CD4-positive, alpha-beta T cell (primary cell): ENCODE results near the gene GLDC. TPM values are rescaled to one million over a fixed set of nuclear protein-coding genes. Genes with fewer than 3 reads are reported as not detected.
A peak's percentile ranks its signal among the peaks of the same experiment; 100 is the strongest.

Experiments
- ATAC-seq: fragments of 200-7000 bp; cut with Tn5 transposase; one replicate; pipeline ENCODE4 v1.10.0; 2022; ENCODE audit warnings: mild to moderate bottlenecking; ENCODE audit not compliant: poor library complexity
- CTCF ChIA-PET: fragments of 350-600 bp; sonication (Branson Sonifier 250); formaldehyde crosslinking; loops from one replicate; lab custom pipeline; 2021; ENCODE audit warnings: antibody characterized with exemption, inconsistent platforms; lab: Charles Lee
- POLR2A ChIA-PET: fragments of 350-600 bp; sonication (Branson Sonifier 250); formaldehyde crosslinking; loops from one replicate; lab custom pipeline; 2021; ENCODE audit warnings: antibody characterized with exemption, inconsistent platforms; lab: Charles Lee
- DNase-seq, 14 experiments: peaks; one replicate each; pipeline ENCODE4 v3.0.0-alpha.2; 2013 to 2020; ENCODE audit warnings: mixed read lengths in 2 of 14
- H3K27ac ChIP-seq, 2 donors: one replicate each; pipeline versions ENCODE4 v1.5.1 to v1.7.0; 2013; ENCODE audit warnings: low read length in 2 of 2, low read depth in 1 of 2, mild to moderate bottlenecking in 1 of 2
- H3K27me3 ChIP-seq, 2 experiments: 1 replicate in 1 of 2; 2 replicates in 1 of 2; pipeline versions ENCODE4 v1.6.1 to v1.7.0; 2013; ENCODE audit warnings: low read length in 2 of 2, control low read depth in 1 of 2, mild to moderate bottlenecking in 1 of 2, moderate library complexity in 1 of 2; ENCODE audit not compliant: insufficient read depth in 2 of 2, control insufficient read depth in 1 of 2
- H3K36me3 ChIP-seq: one replicate; pipeline ENCODE4 v1.6.1; 2013; ENCODE audit warnings: low read length, control low read depth; ENCODE audit not compliant: insufficient read depth
- H3K4me1 ChIP-seq: one replicate; pipeline ENCODE4 v1.6.1; 2013; ENCODE audit warnings: low read length, control low read depth; ENCODE audit not compliant: insufficient read depth
- H3K4me3 ChIP-seq: one replicate; pipeline ENCODE4 v1.5.1; 2013; ENCODE audit warnings: mild to moderate bottlenecking, low read length, moderate library complexity
- H3K9me3 ChIP-seq, 2 experiments: 1 replicate in 1 of 2; 2 replicates in 1 of 2; pipeline versions ENCODE4 v1.6.1 to v1.7.0; 2013; ENCODE audit warnings: low read length in 2 of 2, mild to moderate bottlenecking in 2 of 2, control low read depth in 1 of 2, moderate library complexity in 1 of 2; ENCODE audit not compliant: control insufficient read depth in 1 of 2, insufficient read depth in 1 of 2
- H3K27ac Mint-ChIP-seq: one replicate; pipeline ENCODE4 v1.8.0; 2020; ENCODE audit warnings: mixed read lengths
- H3K27me3 Mint-ChIP-seq: one replicate; pipeline ENCODE4 v1.8.0; 2021; ENCODE audit warnings: mixed read lengths
- H3K36me3 Mint-ChIP-seq: one replicate; pipeline ENCODE4 v1.8.0; 2021; ENCODE audit warnings: low read depth, mixed read lengths
- H3K4me1 Mint-ChIP-seq: one replicate; pipeline ENCODE4 v1.8.0; 2021; ENCODE audit warnings: low read depth, mixed read lengths
- H3K4me3 Mint-ChIP-seq: one replicate; pipeline ENCODE4 v1.8.0; 2020; ENCODE audit warnings: mild to moderate bottlenecking, mixed read lengths
- H3K9me3 Mint-ChIP-seq: one replicate; pipeline ENCODE4 v1.8.0; 2020; ENCODE audit warnings: mixed read lengths
- intact Hi-C, 2 experiments: fragments of 100-400 bp; cut with DNase I in 1 of 2; cut with micrococcal nuclease in 1 of 2; formaldehyde crosslinking; loops; one replicate each; pipeline versions ENCODE4 v1.15.1 to v1.9.0; 2023 to 2025; cut with DNase I, micrococcal nuclease
- total RNA-seq, 174 experiments: library from RNA in 2 of 174; stranded (reverse) in 2 of 174; gene quantifications; one replicate each; pipeline ENCODE4 v1.2.3 and lab custom pipeline; 2021 to 2026
- TF ChIP-seq, protein P1 (sequence below): fragments of 200-600 bp; IDR thresholded peaks from one replicate; pipeline ENCODE4 v1.8.0; 2022; ENCODE audit warnings: antibody characterized with exemption, mild to moderate bottlenecking

Gene GLDC
- total RNA-seq, 2 experiments from 2014 or later = not detected

DNA sequence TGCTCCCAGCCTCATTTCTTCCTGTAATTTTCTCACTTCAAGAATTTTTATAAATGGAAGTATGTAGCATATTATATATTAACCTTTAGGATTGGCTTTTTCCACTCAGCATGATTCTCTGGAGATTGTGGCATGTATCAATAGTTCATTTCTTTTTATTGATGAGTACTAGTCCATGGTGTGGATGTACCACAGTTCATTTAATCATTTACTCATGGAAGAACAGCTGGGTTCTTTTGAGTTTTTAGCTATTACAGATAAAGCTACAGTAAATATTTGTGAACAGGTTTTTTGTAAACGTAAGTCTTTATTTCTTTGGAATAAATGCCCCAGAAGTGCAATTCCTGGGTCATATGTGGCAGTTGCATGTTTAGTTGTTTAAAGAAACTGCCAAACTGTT lies 156.4 kb downstream of the GLDC start:
- H3K27me3 ChIP-seq = no peaks in the 10 kb centered on the region
- intact Hi-C loops = loop anchor here in 1 of 2 experiments (5.0 kb wide), 1 partner anchor 137 kb away; no protein-coding TSS in a partner anchor
- H3K4me1 Mint-ChIP-seq = peaks cover 9% of the 10 kb centered on the region
- peaks cover 81% of the 10 kb centered on the region for H3K36me3 Mint-ChIP-seq
- no peak for DNase-seq
- ATAC-seq = no peak
- H3K4me3 ChIP-seq = no peak overlapping the region
- ChIA-PET CTCF (interaction anchor here (1.4 kb wide), 1 partner anchor 17 kb away, joined by 3 read pairs; no protein-coding TSS in a partner anchor), POLR2A (interaction anchor here (1.0 kb wide), 1 partner anchor 656 kb away, joined by 3 read pairs; the partner anchor contains the start of gene ERMP1)
- H3K36me3 ChIP-seq = peaks cover 68% of the 10 kb centered on the region
- H3K27ac Mint-ChIP-seq = no peak overlapping the region
- no peaks in the 10 kb centered on the region for H3K9me3 Mint-ChIP-seq
- H3K9me3 ChIP-seq = no peaks in the 10 kb centered on the region
- no peak overlapping the region for H3K27ac ChIP-seq
- no peaks in the 10 kb centered on the region for H3K27me3 Mint-ChIP-seq
- TF ChIP-seq, protein P1, sequence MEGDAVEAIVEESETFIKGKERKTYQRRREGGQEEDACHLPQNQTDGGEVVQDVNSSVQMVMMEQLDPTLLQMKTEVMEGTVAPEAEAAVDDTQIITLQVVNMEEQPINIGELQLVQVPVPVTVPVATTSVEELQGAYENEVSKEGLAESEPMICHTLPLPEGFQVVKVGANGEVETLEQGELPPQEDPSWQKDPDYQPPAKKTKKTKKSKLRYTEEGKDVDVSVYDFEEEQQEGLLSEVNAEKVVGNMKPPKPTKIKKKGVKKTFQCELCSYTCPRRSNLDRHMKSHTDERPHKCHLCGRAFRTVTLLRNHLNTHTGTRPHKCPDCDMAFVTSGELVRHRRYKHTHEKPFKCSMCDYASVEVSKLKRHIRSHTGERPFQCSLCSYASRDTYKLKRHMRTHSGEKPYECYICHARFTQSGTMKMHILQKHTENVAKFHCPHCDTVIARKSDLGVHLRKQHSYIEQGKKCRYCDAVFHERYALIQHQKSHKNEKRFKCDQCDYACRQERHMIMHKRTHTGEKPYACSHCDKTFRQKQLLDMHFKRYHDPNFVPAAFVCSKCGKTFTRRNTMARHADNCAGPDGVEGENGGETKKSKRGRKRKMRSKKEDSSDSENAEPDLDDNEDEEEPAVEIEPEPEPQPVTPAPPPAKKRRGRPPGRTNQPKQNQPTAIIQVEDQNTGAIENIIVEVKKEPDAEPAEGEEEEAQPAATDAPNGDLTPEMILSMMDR = no peak
- H3K4me1 ChIP-seq = no peaks in the 10 kb centered on the region
- H3K4me3 Mint-ChIP-seq = no peak overlapping the region

DNA sequence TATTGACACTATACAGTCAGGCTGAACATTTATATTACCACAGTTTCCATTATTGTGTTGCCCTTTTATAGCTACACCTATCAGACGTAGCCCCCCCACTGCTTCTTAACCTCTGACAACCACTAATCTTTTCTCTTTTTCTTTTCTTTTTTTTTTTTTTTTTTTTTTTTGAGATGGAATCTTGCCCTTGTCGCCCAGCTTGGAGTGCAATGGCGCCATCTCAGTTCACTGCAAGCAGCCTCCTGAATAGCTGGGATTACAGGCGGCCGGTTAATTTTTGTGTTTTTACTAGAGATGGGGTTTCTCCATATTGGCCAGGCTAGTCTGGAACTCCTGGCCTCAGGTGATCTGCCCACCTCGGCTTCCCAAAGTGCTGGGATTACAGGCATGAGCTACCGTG lies 157.1 kb downstream of the GLDC start:
- ChIA-PET POLR2A (interaction anchor here (0.9 to 1.0 kb wide), 2 partner anchors 15 to 655 kb away, joined by 3 read pairs; partner anchors contain the start of gene ERMP1), CTCF (interaction anchor here (0.6 to 1.4 kb wide), 2 partner anchors 12 to 16 kb away, joined by 3 to 4 read pairs; no protein-coding TSS in a partner anchor)
- TF ChIP-seq, protein P1 = no peak
- peak in 3 of 14 experiments; percentile 2 to 21 (median 4) for DNase-seq
- Mint-ChIP-seq H3K9me3 (no peaks in the 10 kb centered on the region), H3K27me3 (no peaks in the 10 kb centered on the region), H3K36me3 (peaks cover 81% of the 10 kb centered on the region), H3K4me3 (no peak overlapping the region), H3K27ac (no peak overlapping the region), H3K4me1 (peaks cover 9% of the 10 kb centered on the region)
- no peaks in the 10 kb centered on the region for H3K27me3 ChIP-seq
- intact Hi-C loops = loop anchor here (1.0 to 5.0 kb wide), 2 partner anchors 134 to 136 kb away; no protein-coding TSS in a partner anchor
- H3K36me3 ChIP-seq = peaks cover 63% of the 10 kb centered on the region
- ATAC-seq = peak; percentile 21
- no peaks in the 10 kb centered on the region for H3K9me3 ChIP-seq
- no peak overlapping the region for H3K27ac ChIP-seq
- no peaks in the 10 kb centered on the region for H3K4me1 ChIP-seq
- no peak overlapping the region for H3K4me3 ChIP-seq

DNA sequence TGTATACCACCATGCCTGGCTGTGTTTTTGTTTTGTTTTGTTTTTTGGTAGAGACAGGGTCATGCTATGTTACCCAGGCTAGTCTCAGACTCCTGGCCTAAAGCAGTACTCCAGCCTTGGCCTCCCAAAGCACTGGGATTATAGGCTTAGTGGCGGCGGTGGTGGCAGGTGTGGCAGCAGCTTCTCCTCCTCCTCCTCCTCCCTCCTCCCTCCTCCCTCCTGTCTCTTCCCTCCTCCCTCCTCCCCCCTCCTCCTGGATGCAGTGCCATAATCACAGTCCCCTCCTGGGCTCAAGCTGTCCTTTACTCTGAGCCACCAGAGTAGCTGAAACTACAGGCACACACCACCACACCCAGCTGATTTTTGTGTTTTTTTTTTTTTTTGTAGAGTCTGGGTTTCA lies 161.3 kb downstream of the GLDC start:
- Histone ChIP-seq H3K9me3 (no peaks in the 10 kb centered on the region), H3K36me3 (peaks cover 80% of the 10 kb centered on the region), H3K27me3 (no peaks in the 10 kb centered on the region), H3K4me3 (no peak overlapping the region), H3K4me1 (no peaks in the 10 kb centered on the region), H3K27ac (no peak overlapping the region)
- Mint-ChIP-seq H3K4me1 (no peaks in the 10 kb centered on the region), H3K27ac (no peak overlapping the region), H3K27me3 (no peaks in the 10 kb centered on the region), H3K4me3 (no peak overlapping the region), H3K36me3 (peaks cover 56% of the 10 kb centered on the region), H3K9me3 (no peaks in the 10 kb centered on the region)
- intact Hi-C loops = no loop called here
- TF ChIP-seq, protein P1 = no peak
- POLR2A ChIA-PET = no interaction called here
- DNase-seq = no peak
- CTCF ChIA-PET = no interaction called here
- no peak for ATAC-seq

Other genes with a start within 250 kb of the GLDC start
- gene UHRF2, start 232.5 kb downstream of the GLDC start, total RNA-seq = 100 to 1,000 TPM; 141 to 149 TPM
- gene KDM4C, start 112.2 kb upstream of the GLDC start, total RNA-seq = 10 to 100 TPM; 60.1 to 61.3 TPM